KMS-11 (cell line): ENCODE measurements around the gene PRUNE2.

Experiments
- H2AFZ ChIP-seq: fragments of 200-600 bp; sonication (generic); 2 replicates; pipeline ENCODE4 v1.6.1; 2016; ENCODE audit warnings: antibody characterized with exemption, mixed run types, low read depth
- H3K27ac ChIP-seq: fragments of 200-600 bp; sonication (generic); 2 replicates; pipeline ENCODE4 v1.6.1; 2016; ENCODE audit warnings: mild to moderate bottlenecking, mixed run types
- H3K27me3 ChIP-seq: fragments of 200-600 bp; sonication (generic); 2 replicates; pipeline ENCODE4 v1.6.1; 2017; ENCODE audit warnings: mild to moderate bottlenecking, low read depth, mixed run types, moderate library complexity; ENCODE audit not compliant: insufficient read depth
- H3K36me3 ChIP-seq: fragments of 200-600 bp; sonication (generic); 2 replicates; pipeline ENCODE4 v1.6.1; 2017; ENCODE audit warnings: mild to moderate bottlenecking, mixed run types; ENCODE audit not compliant: insufficient read depth
- H3K4me1 ChIP-seq: fragments of 200-600 bp; sonication (generic); 2 replicates; pipeline ENCODE4 v1.6.1; 2016; ENCODE audit warnings: mild to moderate bottlenecking, low read depth, mixed run types; ENCODE audit not compliant: poor library complexity, severe bottlenecking
- H3K4me2 ChIP-seq: fragments of 200-600 bp; sonication (generic); 2 replicates; pipeline ENCODE4 v1.7.0; 2016; ENCODE audit warnings: mild to moderate bottlenecking, mixed run types
- H3K4me3 ChIP-seq: fragments of 200-600 bp; sonication (generic); IDR thresholded peaks from 2 replicates; pipeline ENCODE4 v1.6.1; 2017; ENCODE audit warnings: low read depth, low read length, mixed read lengths; ENCODE audit not compliant: insufficient read depth
- H3K79me2 ChIP-seq: fragments of 200-600 bp; sonication (generic); 2 replicates; pipeline ENCODE4 v1.6.1; 2016; ENCODE audit warnings: low read depth, mixed run types; ENCODE audit not compliant: insufficient read depth
- H3K9ac ChIP-seq: fragments of 200-600 bp; sonication (generic); 2 replicates; pipeline ENCODE4 v1.6.1; 2016; ENCODE audit warnings: mild to moderate bottlenecking, mixed run types
- H4K20me1 ChIP-seq: fragments of 200-600 bp; sonication (generic); 2 replicates; pipeline ENCODE4 v1.6.1; 2016; ENCODE audit warnings: mild to moderate bottlenecking, mixed run types; ENCODE audit not compliant: insufficient read depth
- TF ChIP-seq, protein P1 (sequence below): fragments of 200-600 bp; sonication (generic); conservative IDR thresholded peaks from 2 replicates; pipeline ENCODE4 v1.6.1; 2017; ENCODE audit warnings: low read depth, mild to moderate bottlenecking, antibody characterized with exemption, low read length, moderate library complexity, mixed read lengths

The PRUNE2 gene

DNA sequence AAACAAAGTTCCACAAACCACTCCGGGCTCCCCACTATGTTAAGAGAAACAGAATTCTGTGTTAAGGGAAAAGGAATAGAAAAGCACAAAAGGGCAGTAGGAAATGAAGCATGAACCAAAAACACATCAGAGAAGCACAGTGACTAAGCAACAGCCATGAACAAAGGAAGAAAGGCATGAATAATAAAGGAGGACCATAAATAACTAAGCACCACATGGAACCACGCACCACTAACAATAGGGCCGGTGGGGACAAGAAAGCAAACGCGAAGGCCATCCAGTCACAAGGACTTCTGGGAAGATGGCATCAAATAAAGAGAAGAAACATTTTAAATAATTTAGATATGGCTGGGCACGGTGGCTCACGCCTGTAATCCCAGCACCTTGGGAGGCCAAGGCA, 18.0 kb downstream of the PRUNE2 start:
- H3K4me1 ChIP-seq, result no peaks in the 10 kb centered on the region
- no peak overlapping the region for H3K4me2 ChIP-seq
- H3K9ac ChIP-seq, result no peak overlapping the region
- H3K79me2 ChIP-seq, result no peaks in the 10 kb centered on the region
- no peaks in the 10 kb centered on the region for H4K20me1 ChIP-seq
- TF ChIP-seq, protein P1, sequence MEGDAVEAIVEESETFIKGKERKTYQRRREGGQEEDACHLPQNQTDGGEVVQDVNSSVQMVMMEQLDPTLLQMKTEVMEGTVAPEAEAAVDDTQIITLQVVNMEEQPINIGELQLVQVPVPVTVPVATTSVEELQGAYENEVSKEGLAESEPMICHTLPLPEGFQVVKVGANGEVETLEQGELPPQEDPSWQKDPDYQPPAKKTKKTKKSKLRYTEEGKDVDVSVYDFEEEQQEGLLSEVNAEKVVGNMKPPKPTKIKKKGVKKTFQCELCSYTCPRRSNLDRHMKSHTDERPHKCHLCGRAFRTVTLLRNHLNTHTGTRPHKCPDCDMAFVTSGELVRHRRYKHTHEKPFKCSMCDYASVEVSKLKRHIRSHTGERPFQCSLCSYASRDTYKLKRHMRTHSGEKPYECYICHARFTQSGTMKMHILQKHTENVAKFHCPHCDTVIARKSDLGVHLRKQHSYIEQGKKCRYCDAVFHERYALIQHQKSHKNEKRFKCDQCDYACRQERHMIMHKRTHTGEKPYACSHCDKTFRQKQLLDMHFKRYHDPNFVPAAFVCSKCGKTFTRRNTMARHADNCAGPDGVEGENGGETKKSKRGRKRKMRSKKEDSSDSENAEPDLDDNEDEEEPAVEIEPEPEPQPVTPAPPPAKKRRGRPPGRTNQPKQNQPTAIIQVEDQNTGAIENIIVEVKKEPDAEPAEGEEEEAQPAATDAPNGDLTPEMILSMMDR, result no peak
- no peak overlapping the region for H3K27ac ChIP-seq
- no peak overlapping the region for H2AFZ ChIP-seq
- no peaks in the 10 kb centered on the region for H3K27me3 ChIP-seq
- H3K36me3 ChIP-seq, result no peaks in the 10 kb centered on the region
- H3K4me3 ChIP-seq, result no peak overlapping the region

DNA sequence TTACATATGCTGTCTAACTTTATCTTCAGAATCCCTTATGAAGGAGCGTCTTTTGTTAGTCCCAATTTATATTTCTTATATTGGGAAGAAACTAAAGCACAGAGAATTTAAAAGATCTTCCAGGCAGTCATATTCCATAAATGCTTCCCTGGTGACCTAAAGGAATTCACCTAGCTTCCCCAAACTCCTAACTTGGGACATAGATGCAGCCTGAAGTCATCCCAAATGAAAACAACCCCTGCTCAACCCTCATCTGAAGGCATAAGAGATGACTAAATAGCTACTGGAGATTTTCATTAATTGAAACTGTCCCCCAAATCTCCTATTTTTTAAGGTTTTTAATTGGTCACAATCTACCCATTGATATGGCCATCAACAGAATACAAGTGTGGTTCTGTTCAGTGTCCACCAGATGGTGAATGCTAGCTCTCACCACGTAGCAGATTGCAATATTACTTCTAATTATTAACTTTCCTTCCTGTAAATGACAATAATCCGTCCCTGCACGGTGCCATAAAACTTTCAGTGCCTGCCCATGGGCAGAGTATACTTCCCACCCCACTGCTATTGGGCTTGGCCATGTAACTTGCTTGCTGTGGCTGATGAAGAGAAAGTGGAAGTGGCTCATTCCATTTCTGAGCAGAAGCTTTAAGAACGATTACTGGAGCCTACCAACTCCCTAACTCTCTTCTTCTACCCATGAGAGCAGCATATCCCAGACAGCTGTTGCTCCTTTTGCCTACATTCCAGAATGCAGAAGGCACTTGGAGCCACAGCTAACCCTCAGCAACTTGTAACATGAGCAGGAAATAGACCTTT, 18.7 kb downstream of the PRUNE2 start:
- H2AFZ ChIP-seq, result no peak overlapping the region
- no peaks in the 10 kb centered on the region for H3K4me1 ChIP-seq
- H3K79me2 ChIP-seq, result no peaks in the 10 kb centered on the region
- no peak overlapping the region for H3K27ac ChIP-seq
- H3K27me3 ChIP-seq, result no peaks in the 10 kb centered on the region
- no peaks in the 10 kb centered on the region for H3K36me3 ChIP-seq
- H3K9ac ChIP-seq, result no peak overlapping the region
- H3K4me3 ChIP-seq, result no peak overlapping the region
- no peaks in the 10 kb centered on the region for H4K20me1 ChIP-seq
- TF ChIP-seq, protein P1, result no peak
- H3K4me2 ChIP-seq, result no peak overlapping the region

DNA sequence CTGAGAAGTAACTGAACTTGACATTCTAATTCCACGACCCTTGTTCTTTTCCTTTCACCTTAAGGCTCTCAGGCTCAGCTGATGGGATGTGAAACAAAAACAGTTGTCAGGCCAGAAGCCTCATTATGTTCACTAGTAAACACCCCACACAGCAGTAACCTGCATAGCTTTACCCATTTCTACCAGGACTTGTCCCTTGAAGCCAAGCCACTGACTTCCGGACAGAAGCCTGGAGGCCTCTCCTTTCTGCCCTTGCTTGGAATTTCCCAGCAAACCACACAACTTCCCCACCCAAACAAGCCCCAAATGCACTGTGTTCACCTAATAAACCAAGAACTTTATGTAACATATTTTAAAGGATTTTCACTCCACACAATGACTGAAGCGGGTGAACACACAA, 19.6 kb downstream of the PRUNE2 start:
- Histone ChIP-seq H3K9ac (no peak overlapping the region), H3K36me3 (no peaks in the 10 kb centered on the region), H3K4me1 (no peaks in the 10 kb centered on the region), H3K27ac (no peak overlapping the region), H3K27me3 (no peaks in the 10 kb centered on the region), H3K4me3 (no peak overlapping the region), H3K4me2 (no peak overlapping the region), H3K79me2 (no peaks in the 10 kb centered on the region), H4K20me1 (no peaks in the 10 kb centered on the region), H2AFZ (no peak overlapping the region)
- TF ChIP-seq, protein P1, result no peak

DNA sequence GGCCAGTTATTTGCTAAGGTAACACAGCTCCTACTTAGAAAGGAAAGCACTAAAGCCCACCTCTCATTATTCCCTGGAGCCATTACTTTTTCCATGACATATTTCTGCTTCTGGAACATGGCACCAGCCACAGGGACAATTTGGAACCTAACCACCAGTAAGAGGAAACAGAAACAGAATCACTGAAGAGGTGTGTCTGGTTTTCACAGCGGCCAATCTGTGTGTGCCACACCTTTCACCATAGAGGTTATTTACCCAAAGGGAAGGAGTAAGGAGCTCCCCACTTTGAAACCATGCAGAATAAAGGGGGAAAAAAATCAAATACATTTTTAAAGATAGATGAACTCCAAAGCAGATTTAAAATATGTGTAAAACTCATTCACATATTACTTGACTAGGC, 21.1 kb downstream of the PRUNE2 start:
- Histone ChIP-seq H4K20me1 (no peaks in the 10 kb centered on the region), H3K9ac (no peak overlapping the region), H3K4me2 (no peak overlapping the region), H3K27ac (no peak overlapping the region), H3K27me3 (no peaks in the 10 kb centered on the region), H3K36me3 (no peaks in the 10 kb centered on the region), H3K4me3 (no peak overlapping the region), H2AFZ (no peak overlapping the region), H3K4me1 (no peaks in the 10 kb centered on the region), H3K79me2 (no peaks in the 10 kb centered on the region)
- TF ChIP-seq, protein P1, result no peak
